GM12874 (cell line): ENCODE results near the gene ASXL1.

Experiments used
- CTCF ChIP-seq: IDR thresholded peaks from 2 replicates; pipeline ENCODE4 v1.5.1; 2011; ENCODE audit warnings: low read depth, mild to moderate bottlenecking, control low read depth, low read length, moderate library complexity; ENCODE audit not compliant: insufficient read depth

ASXL1 gene

GRCh38 chr20:32357869-32358631, at the start of gene ASXL1:
TSS of gene ASXL1 (plus strand) at chr20:32358331. CDS start at chr20:32358776, 445 bp downstream.
- TF ChIP-seq CTCF, result 0 out of 2 replicates have a peak, but pooled peaks have one; percentile 1

GRCh38 chr20:32312718-32313424, 45.3 kb upstream of the ASXL1 start:
- no peak for TF ChIP-seq CTCF

GRCh38 chr20:32314768-32315167, 43.4 kb upstream of the ASXL1 start:
- no peak for TF ChIP-seq CTCF

- no peak for TF ChIP-seq CTCF
Measured at GRCh38 chr20:32315399-32315798, 42.7 kb upstream of the ASXL1 start.

GRCh38 chr20:32315891-32316290, 42.2 kb upstream of the ASXL1 start:
- TF ChIP-seq CTCF, result no peak

- no peak for TF ChIP-seq CTCF
Measured at GRCh38 chr20:32316667-32317066, 41.5 kb upstream of the ASXL1 start.

GRCh38 chr20:32319100-32319499, 39.0 kb upstream of the ASXL1 start:
- TF ChIP-seq CTCF, result no peak
